ENCODE data around the gene PANK4.
"Not testable (repeated sequence)": the region's sequence is repeated elsewhere in the genome, so short reads cannot be mapped to it uniquely, and the experiment has no call there.

GRCh38 chr1:2459102-2459753, 67.2 kb downstream of the PANK4 start:
- TF ChIP-seq CTCF (IDR thresholded peaks at IDR 0.05; ENCODE audit: low read depth, low read length, poor library complexity, severe bottlenecking); EZH2phosphoT487 (IDR thresholded peaks at IDR 0.05; ENCODE audit: borderline replicate concordance, low read length): not testable (repeated sequence)

Measured in DOHH2 (cell line).